Measurements from ENCODE around the gene TLE1. TPM values are rescaled to one million over a fixed set of nuclear protein-coding genes. Genes with fewer than 3 reads are reported as not detected.

TLE1 gene
- total RNA-seq, 1 experiment from 2014 or later: 49.0 TPM

DNA sequence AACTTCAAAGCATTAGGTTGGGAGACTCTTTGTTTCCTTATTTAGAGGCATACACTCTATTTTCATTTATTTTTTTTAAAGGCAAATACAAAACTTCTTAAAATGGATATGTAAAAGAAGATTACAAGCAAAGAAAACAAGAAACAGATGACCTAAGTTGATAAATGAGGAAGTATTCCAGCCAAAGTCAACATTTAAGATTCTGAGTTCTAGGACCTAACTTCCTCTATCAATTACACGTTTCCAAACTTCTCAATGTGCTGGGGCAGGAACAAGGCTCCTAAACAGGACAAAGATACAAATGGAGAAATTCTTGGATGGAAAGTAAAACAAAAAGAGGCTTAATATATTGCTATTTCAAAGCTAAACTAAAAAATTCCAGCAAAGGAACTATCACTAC, 89.5 kb downstream of the TLE1 start:
- Histone ChIP-seq H3K4me2 (ENCODE audit: low read length) (no peak overlapping the region), H3K9me3 (ENCODE audit: low read length) (no peaks in the 10 kb centered on the region), H3K4me1 (ENCODE audit: insufficient read depth, low read length) (peaks cover 31% of the 10 kb centered on the region), H4K20me1 (ENCODE audit: low read length) (no peaks in the 10 kb centered on the region), H3F3A (ENCODE audit: low read length, unreplicated experiment) (no peaks in the 10 kb centered on the region), H3K36me3 (ENCODE audit: low read depth, low read length) (peaks cover 18% of the 10 kb centered on the region), H3K27me3 (ENCODE audit: low read length) (no peaks in the 10 kb centered on the region), H3K9ac (ENCODE audit: low read length) (no peak overlapping the region), H3K9me2 (replicated peaks; ENCODE audit: low read length) (no peaks in the 10 kb centered on the region), H3K4me3 (ENCODE audit: low read length) (no peak overlapping the region), H2AFZ (ENCODE audit: low read length) (no peak overlapping the region), H3K79me2 (ENCODE audit: low read length) (peaks cover 7% of the 10 kb centered on the region; the same call in 1 of the 2 replicates), H3K27ac (ENCODE audit: low read length) (no peak overlapping the region)
- ATAC-seq: no peak
- CTCF ChIA-PET: no interaction called here
- intact Hi-C loops (cut with micrococcal nuclease): loop anchor here (5.0 kb wide), 1 partner anchor 87 kb away; the partner anchor contains the start of gene TLE1
- BruUV-seq (replicated peaks): no TSS peak
- TF ChIP-seq EZH2phosphoT487 (IDR thresholded peaks at IDR 0.05; ENCODE audit: borderline replicate concordance, low read length): no peak
- TF ChIP-seq EZH2 (IDR thresholded peaks at IDR 0.05; ENCODE audit: low read length, unreplicated experiment): no peak
- TF ChIP-seq CTCF (conservative IDR thresholded peaks at IDR 0.05; ENCODE audit: low read depth, low read length): no peak
- POLR2A ChIA-PET (ENCODE audit: unreplicated experiment): no interaction called here
- no peak for DNase-seq

- Histone ChIP-seq H3K4me2 (ENCODE audit: low read length) (no peak overlapping the region), H3K9me3 (ENCODE audit: low read length) (no peaks in the 10 kb centered on the region), H3K4me3 (ENCODE audit: low read length) (no peak overlapping the region), H3K79me2 (ENCODE audit: low read length) (peaks cover 7% of the 10 kb centered on the region; the same call in 1 of the 2 replicates), H3K4me1 (ENCODE audit: insufficient read depth, low read length) (peaks cover 28% of the 10 kb centered on the region), H3K27ac (ENCODE audit: low read length) (no peak overlapping the region), H3K9ac (ENCODE audit: low read length) (no peak overlapping the region), H3K9me2 (replicated peaks; ENCODE audit: low read length) (no peaks in the 10 kb centered on the region), H3K36me3 (ENCODE audit: low read depth, low read length) (peaks cover 13% of the 10 kb centered on the region), H4K20me1 (ENCODE audit: low read length) (no peaks in the 10 kb centered on the region), H3F3A (ENCODE audit: low read length, unreplicated experiment) (no peaks in the 10 kb centered on the region), H2AFZ (ENCODE audit: low read length) (no peak overlapping the region), H3K27me3 (ENCODE audit: low read length) (no peaks in the 10 kb centered on the region)
- BruUV-seq (replicated peaks): no TSS peak
- ChIA-PET POLR2A (ENCODE audit: unreplicated experiment) (no interaction called here), CTCF (no interaction called here)
- intact Hi-C loops (cut with micrococcal nuclease): no loop called here
- TF ChIP-seq EZH2phosphoT487 (IDR thresholded peaks at IDR 0.05; ENCODE audit: borderline replicate concordance, low read length): no peak
- TF ChIP-seq CTCF (conservative IDR thresholded peaks at IDR 0.05; ENCODE audit: low read depth, low read length): no peak
- TF ChIP-seq EZH2 (IDR thresholded peaks at IDR 0.05; ENCODE audit: low read length, unreplicated experiment): no peak
- ATAC-seq (no peak), DNase-seq (no peak)
Measured at GRCh38 chr9:81598811-81599210, 90.5 kb downstream of the TLE1 start.

GRCh38 chr9:81598123-81598497, 91.2 kb downstream of the TLE1 start:
- POLR2A ChIA-PET (ENCODE audit: unreplicated experiment): no interaction called here
- CTCF ChIA-PET: no interaction called here

More at GRCh38 chr9:81598123-81598497, 91.2 kb downstream of the TLE1 start:
- Histone ChIP-seq H3K4me2 (ENCODE audit: low read length) (no peak overlapping the region), H3K4me3 (ENCODE audit: low read length) (no peak overlapping the region), H3K9me2 (replicated peaks; ENCODE audit: low read length) (no peaks in the 10 kb centered on the region), H3K4me1 (ENCODE audit: insufficient read depth, low read length) (peaks cover 28% of the 10 kb centered on the region), H3K9ac (ENCODE audit: low read length) (no peak overlapping the region), H3K9me3 (ENCODE audit: low read length) (no peaks in the 10 kb centered on the region), H3F3A (ENCODE audit: low read length, unreplicated experiment) (no peaks in the 10 kb centered on the region), H3K27ac (ENCODE audit: low read length) (no peak overlapping the region), H3K79me2 (ENCODE audit: low read length) (peaks cover 7% of the 10 kb centered on the region; the same call in 1 of the 2 replicates), H2AFZ (ENCODE audit: low read length) (no peak overlapping the region), H3K36me3 (ENCODE audit: low read depth, low read length) (peaks cover 13% of the 10 kb centered on the region), H4K20me1 (ENCODE audit: low read length) (no peaks in the 10 kb centered on the region), H3K27me3 (ENCODE audit: low read length) (no peaks in the 10 kb centered on the region)
- TF ChIP-seq EZH2 (IDR thresholded peaks at IDR 0.05; ENCODE audit: low read length, unreplicated experiment): no peak
- TF ChIP-seq EZH2phosphoT487 (IDR thresholded peaks at IDR 0.05; ENCODE audit: borderline replicate concordance, low read length): no peak
- no peak for TF ChIP-seq CTCF (conservative IDR thresholded peaks at IDR 0.05; ENCODE audit: low read depth, low read length)
- BruUV-seq (replicated peaks): no TSS peak
- intact Hi-C loops (cut with micrococcal nuclease): no loop called here
- ATAC-seq (no peak), DNase-seq (no peak)

Data from PC-3 (cell line).